ENCODE data around the gene SPATS2.

The SPATS2 gene

DNA sequence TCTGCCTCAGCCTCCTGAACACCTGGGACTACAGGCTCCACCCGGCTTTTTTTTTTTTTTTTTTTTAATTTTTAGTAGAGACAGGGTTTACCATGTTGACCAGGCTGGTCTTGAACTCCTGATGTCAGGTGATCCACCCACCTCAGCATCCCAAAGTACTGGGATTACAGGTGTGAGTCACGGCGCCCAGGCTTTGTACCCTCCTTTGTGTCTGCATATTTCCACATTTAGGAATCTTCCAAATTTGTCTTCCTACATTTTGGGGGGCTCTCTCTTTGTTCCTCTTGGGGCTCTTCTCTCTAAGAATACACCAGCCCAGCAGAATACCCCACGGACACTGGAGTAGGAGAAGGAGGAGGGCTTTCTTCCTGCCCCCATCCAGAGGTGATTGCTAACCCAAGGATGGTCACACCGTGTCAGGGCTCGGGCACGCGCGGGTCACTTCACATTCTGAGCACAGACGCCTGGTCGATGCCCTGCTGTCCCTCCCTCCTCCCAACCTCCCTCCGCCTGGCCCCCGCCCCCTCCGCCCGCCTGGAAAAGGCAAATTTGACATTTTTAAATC is 22.7 kb upstream of the SPATS2 start:
- CTCF ChIA-PET = interaction anchor here (3.7 to 3.9 kb wide), 5 partner anchors 13 to 58 kb away, joined by 21 to 111 read pairs (median 57); partner anchors contain the start of gene PRPH
- POLR2A ChIA-PET = no interaction called here
- no peak for DNase-seq (ENCODE audit: low read depth, low spot score)
- TF ChIP-seq, protein P1, sequence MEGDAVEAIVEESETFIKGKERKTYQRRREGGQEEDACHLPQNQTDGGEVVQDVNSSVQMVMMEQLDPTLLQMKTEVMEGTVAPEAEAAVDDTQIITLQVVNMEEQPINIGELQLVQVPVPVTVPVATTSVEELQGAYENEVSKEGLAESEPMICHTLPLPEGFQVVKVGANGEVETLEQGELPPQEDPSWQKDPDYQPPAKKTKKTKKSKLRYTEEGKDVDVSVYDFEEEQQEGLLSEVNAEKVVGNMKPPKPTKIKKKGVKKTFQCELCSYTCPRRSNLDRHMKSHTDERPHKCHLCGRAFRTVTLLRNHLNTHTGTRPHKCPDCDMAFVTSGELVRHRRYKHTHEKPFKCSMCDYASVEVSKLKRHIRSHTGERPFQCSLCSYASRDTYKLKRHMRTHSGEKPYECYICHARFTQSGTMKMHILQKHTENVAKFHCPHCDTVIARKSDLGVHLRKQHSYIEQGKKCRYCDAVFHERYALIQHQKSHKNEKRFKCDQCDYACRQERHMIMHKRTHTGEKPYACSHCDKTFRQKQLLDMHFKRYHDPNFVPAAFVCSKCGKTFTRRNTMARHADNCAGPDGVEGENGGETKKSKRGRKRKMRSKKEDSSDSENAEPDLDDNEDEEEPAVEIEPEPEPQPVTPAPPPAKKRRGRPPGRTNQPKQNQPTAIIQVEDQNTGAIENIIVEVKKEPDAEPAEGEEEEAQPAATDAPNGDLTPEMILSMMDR (IDR thresholded peaks at IDR 0.05; ENCODE audit: insufficient read depth, low read length, missing control alignments) = no peak
- no peak overlapping the region for H3K4me3 ChIP-seq (ENCODE audit: low read depth, low read length)

DNA sequence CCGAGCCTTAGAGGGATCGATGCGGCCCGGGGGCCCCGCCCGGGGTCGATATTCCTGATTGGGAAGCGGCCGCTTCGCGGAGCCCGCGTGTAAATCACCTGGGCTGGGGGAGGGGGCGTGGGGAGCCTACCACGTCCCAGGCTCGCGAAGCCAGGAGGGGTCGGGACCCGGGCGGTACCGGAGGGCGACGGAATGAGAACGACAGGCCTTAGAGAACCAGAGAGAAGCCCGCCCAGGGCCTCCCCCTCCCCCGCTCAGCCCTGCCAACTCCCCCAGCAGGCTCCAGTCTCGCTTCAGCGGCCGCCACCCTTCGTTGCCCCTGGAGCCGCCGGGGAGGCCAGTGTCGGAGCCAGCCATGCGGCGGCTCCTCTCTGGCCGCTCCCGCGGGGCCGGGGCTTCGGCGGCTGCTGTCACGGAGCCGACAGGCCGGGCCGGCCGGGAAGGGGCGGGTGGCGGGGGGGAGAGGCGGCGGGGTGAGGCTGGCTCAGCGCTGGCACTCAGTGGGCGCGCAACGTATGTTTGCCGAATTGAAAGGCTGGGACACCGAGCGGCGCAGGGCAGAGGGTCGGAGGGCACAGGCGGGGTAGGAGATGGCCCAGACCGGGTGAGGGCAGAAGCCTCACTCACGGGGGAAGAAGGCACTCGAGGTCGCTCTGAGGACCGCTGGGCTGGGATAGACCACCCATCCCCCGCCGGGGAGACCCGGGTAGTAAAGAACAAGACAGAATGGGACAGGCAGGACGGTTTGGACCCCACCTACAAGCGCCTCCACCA is 22.0 kb upstream of the SPATS2 start:
- DNase-seq (ENCODE audit: low read depth, low spot score) = no peak
- POLR2A ChIA-PET = no interaction called here
- CTCF ChIA-PET = interaction anchor here (0.7 to 26.7 kb wide), 7 partner anchors 9 to 236 kb away, joined by 3 to 1125 read pairs (median 139); partner anchors contain the start of genes C1QL4 and PRPH
- H3K4me3 ChIP-seq (ENCODE audit: low read depth, low read length) = peak overlapping the region; percentile 49
- TF ChIP-seq, protein P1 (IDR thresholded peaks at IDR 0.05; ENCODE audit: insufficient read depth, low read length, missing control alignments) = no peak

DNA sequence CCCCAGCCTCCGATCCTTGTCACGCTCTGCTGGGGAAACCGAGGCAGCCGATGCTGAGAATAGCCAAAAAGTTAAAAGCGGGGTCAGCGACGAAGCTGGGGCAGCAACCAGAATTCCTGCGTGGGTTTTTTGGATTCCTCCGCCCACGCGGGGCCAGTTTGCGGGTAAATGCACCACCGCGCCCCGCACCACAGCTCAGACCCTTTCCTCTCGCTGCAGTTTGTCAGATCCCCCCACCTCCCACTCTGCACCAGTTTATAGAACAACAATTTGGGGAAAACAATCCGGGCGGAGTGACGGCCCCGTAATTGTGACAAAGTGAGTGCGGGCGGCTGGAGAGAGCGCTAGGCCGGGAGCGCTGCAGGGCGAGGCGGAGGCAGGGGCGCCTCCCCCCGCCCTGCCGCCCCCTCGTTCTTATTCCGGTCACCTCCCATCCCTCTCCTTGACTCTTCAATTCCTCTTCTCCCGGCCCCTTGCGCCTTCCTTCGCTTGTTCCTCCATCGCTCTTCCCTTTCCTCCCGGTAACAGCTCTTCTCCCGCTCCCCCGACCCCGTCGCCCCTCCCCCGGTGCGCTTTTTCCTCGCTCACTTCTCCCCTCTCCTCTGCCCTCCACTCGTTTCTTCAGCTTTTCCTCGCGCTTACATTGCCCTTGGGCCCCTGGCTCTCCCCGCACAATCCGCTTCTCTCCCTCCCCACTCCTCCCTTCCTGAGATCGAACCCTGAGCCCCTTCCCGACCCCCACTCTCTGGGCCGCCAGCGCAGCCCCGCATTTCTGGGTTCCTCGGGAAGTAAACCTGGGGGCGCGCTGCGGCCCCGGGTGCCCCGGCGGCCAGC is 21.2 kb upstream of the SPATS2 start:
- TF ChIP-seq, protein P1 (IDR thresholded peaks at IDR 0.05; ENCODE audit: insufficient read depth, low read length, missing control alignments) = no peak
- H3K4me3 ChIP-seq (ENCODE audit: low read depth, low read length) = peak overlapping the region; percentile 49
- ChIA-PET POLR2A (no interaction called here), CTCF (interaction anchor here (0.7 to 26.7 kb wide), 16 partner anchors 8 to 236 kb away, joined by 3 to 1125 read pairs (median 14); partner anchors contain the start of genes C1QL4, PRPH and TROAP)
- no peak for DNase-seq (ENCODE audit: low read depth, low spot score)

DNA sequence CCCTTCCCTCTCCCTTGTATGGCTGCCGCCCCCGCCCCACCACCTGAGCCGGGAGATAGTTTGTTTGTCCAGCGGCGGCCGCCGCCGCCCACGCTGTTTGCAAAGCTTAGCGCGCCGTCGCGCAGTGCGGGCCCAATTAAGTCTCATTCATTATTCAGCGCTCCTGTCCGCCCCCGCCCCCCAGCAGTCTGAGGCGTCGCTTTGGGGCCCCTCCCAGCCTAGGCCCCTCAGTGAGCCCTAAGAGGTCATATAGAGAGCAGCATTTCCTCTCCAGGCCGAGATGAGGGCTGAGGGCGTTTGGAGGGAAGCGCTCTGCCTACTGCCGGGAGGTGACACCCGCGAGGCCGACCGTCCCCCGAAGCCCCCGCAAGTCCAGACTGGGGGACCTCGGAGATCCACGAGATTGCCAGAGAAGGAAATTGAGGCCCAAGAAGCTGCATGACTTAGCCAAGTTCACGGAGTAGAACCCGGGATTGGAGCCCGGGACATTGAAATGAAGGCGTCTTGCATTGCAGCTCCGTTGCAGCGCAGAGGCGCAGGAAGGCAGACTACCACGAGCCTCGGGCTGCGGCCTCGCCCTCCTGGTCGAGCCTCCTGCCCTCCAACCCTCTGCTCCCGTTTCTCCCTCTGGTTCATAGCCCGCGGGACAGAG is 20.5 kb upstream of the SPATS2 start, which contains the start of gene DNAJC22:
Gene DNAJC22, plus strand, starts transcription at position 230 of the 652 bp plus-strand sequence. CDS start 1,985 bp downstream, outside the sequence.
- CTCF ChIA-PET = interaction anchor here (0.8 to 26.7 kb wide), 30 partner anchors 11 to 259 kb away, joined by 3 to 1125 read pairs (median 5); partner anchors contain the start of genes C1QL4, MCRS1, PRPH and SPATS2
- peak within 1 kb of the TSS; percentile 49 for H3K4me3 ChIP-seq (ENCODE audit: low read depth, low read length)

DNA sequence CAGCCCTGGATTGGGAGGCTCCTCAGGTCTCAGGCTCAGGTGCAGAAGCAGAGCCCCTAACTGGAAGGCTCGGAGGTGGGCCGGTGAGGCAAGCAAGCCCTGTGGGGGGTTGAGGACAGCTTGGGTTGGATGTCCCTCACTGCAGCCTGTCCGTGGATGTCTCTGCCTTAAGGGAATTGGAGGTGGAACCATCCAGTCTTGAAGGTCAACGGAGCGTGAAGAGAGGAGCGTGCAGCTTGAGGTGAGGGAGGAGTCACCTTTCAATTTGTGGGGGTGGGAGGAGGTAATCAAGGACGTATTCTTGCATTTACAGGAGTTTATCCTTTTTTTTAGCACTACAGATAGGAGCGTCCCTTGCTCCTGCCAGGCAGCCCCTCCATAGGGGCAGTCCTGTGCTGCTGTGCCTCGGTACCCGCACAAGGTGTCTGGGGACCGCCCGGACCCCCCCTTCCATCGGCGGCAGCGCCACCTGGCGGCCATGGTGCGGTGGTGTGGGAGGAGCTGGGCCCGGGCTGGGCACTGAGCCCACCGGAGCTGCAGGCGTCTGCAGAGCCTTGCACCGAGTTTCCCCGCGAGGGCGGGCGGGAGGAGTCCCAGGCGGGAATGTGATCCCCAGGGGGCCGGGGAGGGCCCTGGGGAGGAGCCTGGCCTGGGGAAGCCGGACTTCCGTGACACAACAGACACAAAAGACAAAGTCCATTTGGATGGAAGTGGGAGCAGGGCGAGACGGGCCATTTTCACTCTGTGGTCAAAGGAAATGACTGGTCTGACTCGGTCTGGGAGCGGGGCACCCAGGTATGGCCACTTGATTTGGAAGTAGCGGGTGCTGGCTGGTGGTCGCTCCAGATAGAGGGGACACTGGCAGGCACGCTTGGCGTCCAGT is 19.7 kb upstream of the SPATS2 start:
- TF ChIP-seq, protein P1 (IDR thresholded peaks at IDR 0.05; ENCODE audit: insufficient read depth, low read length, missing control alignments) = peak; percentile 96
- H3K4me3 ChIP-seq (ENCODE audit: low read depth, low read length) = peak overlapping the region; percentile 47
- DNase-seq (ENCODE audit: low read depth, low spot score) = no peak
- POLR2A ChIA-PET = no interaction called here
- CTCF ChIA-PET = interaction anchor here (0.6 to 26.7 kb wide), 48 partner anchors 10 to 274 kb away, joined by 3 to 1125 read pairs (median 5); partner anchors contain the start of genes C1QL4, MCRS1, PRPH and SPATS2

More for the DNA sequence above, 20.5 kb upstream of the SPATS2 start, which contains the start of gene DNAJC22:
- POLR2A ChIA-PET = no interaction called here
- DNase-seq (ENCODE audit: low read depth, low spot score) = no peak
- TF ChIP-seq, protein P1 (IDR thresholded peaks at IDR 0.05; ENCODE audit: insufficient read depth, low read length, missing control alignments) = no peak

All from AG04449 (cell line).